Measurements from ENCODE around the gene THBS2.

THBS2 gene

DNA sequence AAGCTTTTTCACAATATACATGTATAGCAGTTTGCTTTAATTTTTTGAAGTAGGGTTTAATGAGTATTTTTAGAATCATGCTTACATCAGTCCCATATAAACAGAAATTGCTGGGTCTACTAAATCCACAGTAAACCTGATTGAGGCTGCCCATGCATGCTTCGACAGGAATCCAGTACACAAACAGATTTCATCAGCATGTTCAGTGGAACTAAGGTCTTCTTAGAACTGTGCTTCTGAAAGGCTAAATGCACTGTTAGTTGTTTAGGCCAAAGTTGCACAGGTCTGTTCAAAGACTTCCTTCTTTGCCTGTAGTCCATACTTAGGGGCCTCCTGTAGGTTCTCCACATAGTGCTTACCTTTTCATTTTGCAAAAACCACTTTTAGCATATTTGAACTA is 42.5 kb upstream of the THBS2 start:
- WGBS (ENCODE audit: extremely low coverage, insufficient coverage, low lambda C conversion rate): no CpG with 5 or more reads among the region's 1 CpG

GRCh38 chr6:169293196-169293595 is 39.5 kb upstream of the THBS2 start:
- Histone ChIP-seq H3K27ac (ENCODE audit: low read depth, low read length) (no peak overlapping the region), H3K23ac (ENCODE audit: low read length) (no peak overlapping the region), H4K8ac (ENCODE audit: low read depth, low read length) (no peak overlapping the region), H3K4ac (ENCODE audit: low read depth, low read length) (no peak overlapping the region), H3K18ac (ENCODE audit: low read length) (no peak overlapping the region), H3K79me2 (ENCODE audit: control insufficient read depth, insufficient read depth, low read length) (no peaks in the 10 kb centered on the region), H3K4me1 (ENCODE audit: control insufficient read depth, low read depth, low read length) (no peaks in the 10 kb centered on the region), H3K79me1 (ENCODE audit: low read length) (no peaks in the 10 kb centered on the region), H2AK5ac (ENCODE audit: low read length) (no peak overlapping the region), H4K5ac (ENCODE audit: low read length) (no peak overlapping the region), H2BK15ac (replicated peaks; ENCODE audit: low read depth) (no peak overlapping the region), H3K9ac (ENCODE audit: low read length) (no peak overlapping the region), H3K4me2 (ENCODE audit: low read length) (no peak overlapping the region), H2BK5ac (ENCODE audit: low read length) (no peak overlapping the region), H2BK120ac (ENCODE audit: low read depth, low read length) (no peak overlapping the region), H3K56ac (ENCODE audit: low read length) (no peak overlapping the region), H3K27me3 (ENCODE audit: insufficient read depth, low read length, poor library complexity) (no peaks in the 10 kb centered on the region), H3K4me3 (ENCODE audit: low read length) (no peak overlapping the region), H3K36me3 (ENCODE audit: control insufficient read depth, insufficient read depth, low read length) (no peaks in the 10 kb centered on the region)
- no CpG with 5 or more reads among the region's 2 CpGs for WGBS (ENCODE audit: extremely low coverage, insufficient coverage, low lambda C conversion rate)
- no peak for DNase-seq

More for the DNA sequence above, 42.5 kb upstream of the THBS2 start:
- Histone ChIP-seq H3K79me1 (ENCODE audit: low read length) (no peaks in the 10 kb centered on the region), H4K5ac (ENCODE audit: low read length) (no peak overlapping the region), H3K27ac (ENCODE audit: low read depth, low read length) (no peak overlapping the region), H3K4ac (ENCODE audit: low read depth, low read length) (no peak overlapping the region), H3K36me3 (ENCODE audit: control insufficient read depth, insufficient read depth, low read length) (no peaks in the 10 kb centered on the region), H2BK120ac (ENCODE audit: low read depth, low read length) (no peak overlapping the region), H3K79me2 (ENCODE audit: control insufficient read depth, insufficient read depth, low read length) (no peaks in the 10 kb centered on the region), H3K4me3 (ENCODE audit: low read length) (no peak overlapping the region), H2AK5ac (ENCODE audit: low read length) (no peak overlapping the region), H3K4me2 (ENCODE audit: low read length) (no peak overlapping the region), H3K56ac (ENCODE audit: low read length) (no peak overlapping the region), H3K23ac (ENCODE audit: low read length) (no peak overlapping the region), H2BK5ac (ENCODE audit: low read length) (no peak overlapping the region), H3K27me3 (ENCODE audit: insufficient read depth, low read length, poor library complexity) (no peaks in the 10 kb centered on the region), H2BK15ac (replicated peaks; ENCODE audit: low read depth) (no peak overlapping the region), H3K4me1 (ENCODE audit: control insufficient read depth, low read depth, low read length) (no peaks in the 10 kb centered on the region), H3K9ac (ENCODE audit: low read length) (no peak overlapping the region), H3K18ac (ENCODE audit: low read length) (no peak overlapping the region), H4K8ac (ENCODE audit: low read depth, low read length) (no peak overlapping the region)
- no peak for DNase-seq

- no peak overlapping the region for H2BK5ac ChIP-seq (ENCODE audit: low read length)
- WGBS (ENCODE audit: extremely low coverage, insufficient coverage, low lambda C conversion rate): no CpG with 5 or more reads among the region's 11 CpGs
- no peak overlapping the region for H3K9ac ChIP-seq (ENCODE audit: low read length)
- H3K79me2 ChIP-seq (ENCODE audit: control insufficient read depth, insufficient read depth, low read length): no peaks in the 10 kb centered on the region
- no peaks in the 10 kb centered on the region for H3K27me3 ChIP-seq (ENCODE audit: insufficient read depth, low read length, poor library complexity)
- H3K4me2 ChIP-seq (ENCODE audit: low read length): no peak overlapping the region
- no peak overlapping the region for H2AK5ac ChIP-seq (ENCODE audit: low read length)
- DNase-seq: peak; percentile 52
- H3K23ac ChIP-seq (ENCODE audit: low read length): no peak overlapping the region
- no peak overlapping the region for H4K5ac ChIP-seq (ENCODE audit: low read length)
- no peak overlapping the region for H3K4me3 ChIP-seq (ENCODE audit: low read length)
- no peak overlapping the region for H2BK120ac ChIP-seq (ENCODE audit: low read depth, low read length)
- no peak overlapping the region for H3K4ac ChIP-seq (ENCODE audit: low read depth, low read length)
- H3K56ac ChIP-seq (ENCODE audit: low read length): no peak overlapping the region
- H3K36me3 ChIP-seq (ENCODE audit: control insufficient read depth, insufficient read depth, low read length): no peaks in the 10 kb centered on the region
- no peak overlapping the region for H3K27ac ChIP-seq (ENCODE audit: low read depth, low read length)
- H3K18ac ChIP-seq (ENCODE audit: low read length): no peak overlapping the region
- no peak overlapping the region for H2BK15ac ChIP-seq (replicated peaks; ENCODE audit: low read depth)
- no peaks in the 10 kb centered on the region for H3K4me1 ChIP-seq (ENCODE audit: control insufficient read depth, low read depth, low read length)
- no peaks in the 10 kb centered on the region for H3K79me1 ChIP-seq (ENCODE audit: low read length)
- no peak overlapping the region for H4K8ac ChIP-seq (ENCODE audit: low read depth, low read length)
These were observed 38.9 kb upstream of the THBS2 start for GRCh38 chr6:169292338-169293124.

GRCh38 chr6:169291646-169292337 is 38.1 kb upstream of the THBS2 start:
- no peak overlapping the region for H2BK15ac ChIP-seq (replicated peaks; ENCODE audit: low read depth)
- no peak overlapping the region for H4K5ac ChIP-seq (ENCODE audit: low read length)
- no peak overlapping the region for H3K23ac ChIP-seq (ENCODE audit: low read length)
- H2BK5ac ChIP-seq (ENCODE audit: low read length): no peak overlapping the region
- H3K4me2 ChIP-seq (ENCODE audit: low read length): no peak overlapping the region
- H2BK120ac ChIP-seq (ENCODE audit: low read depth, low read length): no peak overlapping the region
- no peak overlapping the region for H2AK5ac ChIP-seq (ENCODE audit: low read length)
- no peaks in the 10 kb centered on the region for H3K4me1 ChIP-seq (ENCODE audit: control insufficient read depth, low read depth, low read length)
- no peak overlapping the region for H3K56ac ChIP-seq (ENCODE audit: low read length)
- no peaks in the 10 kb centered on the region for H3K27me3 ChIP-seq (ENCODE audit: insufficient read depth, low read length, poor library complexity)
- H3K9ac ChIP-seq (ENCODE audit: low read length): no peak overlapping the region
- no peaks in the 10 kb centered on the region for H3K79me1 ChIP-seq (ENCODE audit: low read length)
- no peak overlapping the region for H3K4ac ChIP-seq (ENCODE audit: low read depth, low read length)
- H3K4me3 ChIP-seq (ENCODE audit: low read length): no peak overlapping the region
- H3K79me2 ChIP-seq (ENCODE audit: control insufficient read depth, insufficient read depth, low read length): no peaks in the 10 kb centered on the region
- WGBS (ENCODE audit: extremely low coverage, insufficient coverage, low lambda C conversion rate): 100% methylated on average over 4 of the region's 14 CpGs
- no peak overlapping the region for H3K27ac ChIP-seq (ENCODE audit: low read depth, low read length)
- H3K36me3 ChIP-seq (ENCODE audit: control insufficient read depth, insufficient read depth, low read length): no peaks in the 10 kb centered on the region
- DNase-seq: no peak
- H4K8ac ChIP-seq (ENCODE audit: low read depth, low read length): no peak overlapping the region
- no peak overlapping the region for H3K18ac ChIP-seq (ENCODE audit: low read length)

- Histone ChIP-seq H3K27ac (ENCODE audit: low read depth, low read length) (no peak overlapping the region), H3K56ac (ENCODE audit: low read length) (no peak overlapping the region), H3K18ac (ENCODE audit: low read length) (no peak overlapping the region), H3K9ac (ENCODE audit: low read length) (no peak overlapping the region), H3K27me3 (ENCODE audit: insufficient read depth, low read length, poor library complexity) (no peaks in the 10 kb centered on the region), H3K4me3 (ENCODE audit: low read length) (no peak overlapping the region), H4K8ac (ENCODE audit: low read depth, low read length) (no peak overlapping the region), H3K4me1 (ENCODE audit: control insufficient read depth, low read depth, low read length) (no peaks in the 10 kb centered on the region), H3K4ac (ENCODE audit: low read depth, low read length) (no peak overlapping the region), H3K79me1 (ENCODE audit: low read length) (no peaks in the 10 kb centered on the region), H3K36me3 (ENCODE audit: control insufficient read depth, insufficient read depth, low read length) (no peaks in the 10 kb centered on the region), H3K23ac (ENCODE audit: low read length) (no peak overlapping the region), H2BK15ac (replicated peaks; ENCODE audit: low read depth) (no peak overlapping the region), H2BK120ac (ENCODE audit: low read depth, low read length) (no peak overlapping the region), H2BK5ac (ENCODE audit: low read length) (no peak overlapping the region), H2AK5ac (ENCODE audit: low read length) (no peak overlapping the region), H3K4me2 (ENCODE audit: low read length) (no peak overlapping the region), H3K79me2 (ENCODE audit: control insufficient read depth, insufficient read depth, low read length) (no peaks in the 10 kb centered on the region), H4K5ac (ENCODE audit: low read length) (no peak overlapping the region)
- no peak for DNase-seq
- no CpG with 5 or more reads among the region's 9 CpGs for WGBS (ENCODE audit: extremely low coverage, insufficient coverage, low lambda C conversion rate)
These were observed 37.5 kb upstream of the THBS2 start for GRCh38 chr6:169291148-169291547.

All from mesendoderm (in vitro differentiated cells).